HCT116 (cell line): ENCODE measurements around the gene ATP10B. TPM values are rescaled to one million over a fixed set of nuclear protein-coding genes. Genes with fewer than 3 reads are reported as not detected.

Experiments used
- ATAC-seq: fragments of 200-7000 bp; cut with Tn5 transposase; 2 replicates; pipeline ENCODE4 v1.9.1; 2020; ENCODE audit warnings: mild to moderate bottlenecking, moderate library complexity
- BruUV-seq: library from RNA; stranded (reverse); fragments of 400-500 nt; replicated peaks from 2 replicates; lab custom pipeline; 2021; lab: Mats Ljungman, UMichigan
- CTCF ChIA-PET: fragments of 300-600 bp; sonication (Branson Sonifier 250); formaldehyde crosslinking; loops from one replicate; lab custom pipeline; 2021; ENCODE audit warnings: antibody characterized with exemption; lab: Charles Lee
- POLR2A ChIA-PET: fragments of 300-600, 350-600 bp; sonication (Branson Sonifier 250); formaldehyde crosslinking; loops from one replicate; lab custom pipeline; 2021; ENCODE audit warnings: antibody characterized with exemption; lab: Charles Lee
- RAD21 ChIA-PET, 2 experiments: fragments of 300-600 bp; sonication (Branson Sonifier 250); formaldehyde crosslinking; loops; one replicate each; lab custom pipeline; 2023; ENCODE audit warnings: low total read pairs in 2 of 2; ENCODE audit not compliant: uncharacterized antibody in 2 of 2, unreplicated experiment in 2 of 2, low non-redundant PET in 1 of 2; lab: Charles Lee
- DNase-seq: peaks from one replicate; pipeline ENCODE4 v3.0.0-alpha.2; 2010; ENCODE audit warnings: low read depth, low spot score
- H2AFZ ChIP-seq: fragments of 200-600 bp; shearing (Covaris generic), sonication (generic); 2 replicates; pipeline ENCODE4 v1.6.1; 2017; ENCODE audit warnings: low read depth, mixed run types, mixed read lengths, antibody characterized with exemption, low read length; ENCODE audit not compliant: poor library complexity, severe bottlenecking
- H3K27ac ChIP-seq: 2 replicates; pipeline ENCODE4 v1.5.1; 2012; ENCODE audit warnings: low read depth, low read length
- H3K27me3 ChIP-seq: fragments of 200-600 bp; sonication (generic); 2 replicates; pipeline ENCODE4 v1.6.1; 2016; ENCODE audit warnings: mixed run types, low read length, mixed read lengths; ENCODE audit not compliant: insufficient read depth
- H3K36me3 ChIP-seq, 2 experiments: fragments of 200-500 bp in 1 of 2; fragments of 200-600 bp in 1 of 2; sonication (Bioruptor generic) in 1 of 2; sonication (generic) in 1 of 2; 2 replicates each; pipeline versions ENCODE4 v1.5.1 to v1.6.1; 2014 to 2016; ENCODE audit warnings: low read length in 2 of 2, inconsistent platforms in 1 of 2, mixed read lengths in 1 of 2, mixed run types in 1 of 2; ENCODE audit not compliant: insufficient read depth in 2 of 2, control insufficient read depth in 1 of 2
- H3K4me1 ChIP-seq, 2 experiments: fragments of 200-600 bp in 1 of 2; sonication (generic) in 1 of 2; 2 replicates each; pipeline versions ENCODE4 v1.5.1 to v1.6.1; 2012 to 2017; ENCODE audit warnings: low read length in 2 of 2, inconsistent platforms in 1 of 2, mild to moderate bottlenecking in 1 of 2, mixed read lengths in 1 of 2, mixed run types in 1 of 2, moderate library complexity in 1 of 2; ENCODE audit not compliant: insufficient read depth in 2 of 2, control insufficient read depth in 1 of 2
- H3K4me2 ChIP-seq: fragments of 200-600 bp; sonication (generic); 2 replicates; pipeline ENCODE4 v1.6.1; 2017; ENCODE audit warnings: mixed run types, low read length, mixed read lengths
- H3K4me3 ChIP-seq, 2 experiments: fragments of 200-600 bp in 1 of 2; sonication (generic) in 1 of 2; replicated peaks in 1 of 2; 2 replicates each; pipeline ENCODE4 v1.5.1; 2011 to 2016; ENCODE audit warnings: low read length in 2 of 2, control low read depth in 1 of 2, low read depth in 1 of 2, mild to moderate bottlenecking in 1 of 2, mixed read lengths in 1 of 2, mixed run types in 1 of 2
- H3K79me2 ChIP-seq: fragments of 200-600 bp; sonication (generic); 2 replicates; pipeline ENCODE4 v1.6.1; 2017; ENCODE audit warnings: mild to moderate bottlenecking, mixed run types, low read length, moderate library complexity, mixed read lengths; ENCODE audit not compliant: insufficient read depth
- H3K9ac ChIP-seq: fragments of 200-600 bp; sonication (generic); 2 replicates; pipeline ENCODE4 v1.6.1; 2016; ENCODE audit warnings: low read length, mixed read lengths
- H3K9me2 ChIP-seq: fragments of 200-600 bp; sonication (generic), shearing (Covaris generic); 2 replicates; pipeline ENCODE4 v1.6.1; 2017; ENCODE audit warnings: mixed run types, mild to moderate bottlenecking, moderate library complexity; ENCODE audit not compliant: insufficient read depth
- H3K9me3 ChIP-seq, 2 experiments: fragments of 200-500 bp in 1 of 2; fragments of 200-600 bp in 1 of 2; sonication (Bioruptor generic) in 1 of 2; sonication (generic) in 1 of 2; 2 replicates each; pipeline ENCODE4 v1.6.1; 2014 to 2017; ENCODE audit warnings: low read length in 2 of 2, mixed read lengths in 2 of 2, inconsistent platforms in 1 of 2, low read depth in 1 of 2, mild to moderate bottlenecking in 1 of 2, mixed run types in 1 of 2, moderate library complexity in 1 of 2; ENCODE audit not compliant: control insufficient read depth in 1 of 2, insufficient read depth in 1 of 2
- H4K20me1 ChIP-seq: fragments of 200-600 bp; sonication (generic), shearing (Covaris generic); 2 replicates; pipeline ENCODE4 v1.6.1; 2017; ENCODE audit warnings: mixed run types, mild to moderate bottlenecking, moderate library complexity; ENCODE audit not compliant: insufficient read depth
- CBX3 ChIP-seq: IDR thresholded peaks from 2 replicates; pipeline ENCODE4 v1.6.1; 2012; ENCODE audit warnings: low read depth
- CEBPB ChIP-seq: IDR thresholded peaks from 2 replicates; pipeline ENCODE4 v1.6.1; 2012; ENCODE audit warnings: low read depth
- EZH2 ChIP-seq: fragments of 200-600 bp; sonication (generic); IDR thresholded peaks from 2 replicates; pipeline ENCODE4 v1.6.1; 2017; ENCODE audit warnings: antibody characterized with exemption, mixed run types
- EZH2phosphoT487 ChIP-seq: fragments of 200-600 bp; IDR thresholded peaks from 2 replicates; pipeline ENCODE4 v1.6.1; 2018; ENCODE audit warnings: antibody characterized with exemption, borderline replicate concordance
- JUND ChIP-seq: IDR thresholded peaks from 2 replicates; pipeline ENCODE4 v1.6.1; 2012
- POLR2A ChIP-seq: IDR thresholded peaks from 2 replicates; pipeline ENCODE4 v1.7.0; 2011; ENCODE audit warnings: borderline replicate concordance; ENCODE audit not compliant: insufficient read depth, insufficient read length; ENCODE audit errors: extremely low read depth
- SIN3A ChIP-seq: IDR thresholded peaks from 2 replicates; pipeline ENCODE4 v1.6.1; 2012; ENCODE audit warnings: low read depth
- SP1 ChIP-seq: IDR thresholded peaks from 2 replicates; pipeline ENCODE4 v1.6.1; 2012; ENCODE audit warnings: low read depth
- SRF ChIP-seq: IDR thresholded peaks from 2 replicates; pipeline ENCODE4 v1.6.1; 2012; ENCODE audit warnings: low read depth
- YY1 ChIP-seq: IDR thresholded peaks from 2 replicates; pipeline ENCODE4 v1.6.1; 2011; ENCODE audit warnings: low read length, low read depth, moderate library complexity, mild to moderate bottlenecking; ENCODE audit not compliant: insufficient replicate concordance; ENCODE audit errors: extremely low read depth
- intact Hi-C: fragments of 100-400 bp; cut with micrococcal nuclease; formaldehyde crosslinking; loops from 2 replicates; pipeline ENCODE4 v1.10.0; 2022
- total RNA-seq: library from RNA; stranded (reverse); gene quantifications from one replicate; pipeline ENCODE4 v1.2.1, GENCODE V29; 2021; ENCODE audit not compliant: unreplicated experiment
- TF ChIP-seq, protein P1 (sequence below): IDR thresholded peaks from 2 replicates; pipeline ENCODE4 v1.6.1; 2011; ENCODE audit warnings: mild to moderate bottlenecking, low read length, moderate library complexity; ENCODE audit not compliant: insufficient replicate concordance; ENCODE audit errors: extremely low read depth
- TF ChIP-seq, protein P2 (sequence below): IDR thresholded peaks from 2 replicates; pipeline ENCODE4 v1.6.1; 2012; ENCODE audit warnings: low read depth

The ATP10B gene
- total RNA-seq, 1 experiment from 2014 or later, result 0.07 TPM

DNA sequence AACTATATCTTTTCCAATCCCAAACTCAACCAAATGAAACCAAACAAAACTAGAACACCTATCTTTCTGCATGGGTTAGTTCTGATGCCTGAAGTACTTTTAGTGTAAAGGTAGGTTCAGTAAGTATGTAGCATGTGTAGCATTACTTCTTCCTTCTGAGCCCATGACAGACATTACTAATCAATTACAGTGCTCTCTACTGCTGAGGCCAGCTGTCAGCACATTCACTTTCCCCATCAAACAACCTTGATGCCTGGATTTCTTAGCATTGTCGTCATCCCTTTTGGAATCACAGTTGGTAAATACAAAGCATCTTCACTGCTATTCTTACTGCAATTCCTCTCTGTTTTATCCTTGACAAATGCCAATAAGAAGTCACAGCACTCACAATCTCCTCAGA, 327.2 kb downstream of the ATP10B start:
- H3K4me3 ChIP-seq, result no peak overlapping the region
- no peaks in the 10 kb centered on the region for H3K79me2 ChIP-seq
- no peaks in the 10 kb centered on the region for H3K4me1 ChIP-seq
- CTCF ChIA-PET, result no interaction called here
- BruUV-seq, result no TSS peak
- intact Hi-C loops, result no loop called here
- RAD21 ChIA-PET, result no interaction called here
- DNase-seq (no peak), ATAC-seq (no peak)
- H3K9ac ChIP-seq, result no peak overlapping the region
- peaks cover 11% of the 10 kb centered on the region; the same call in 1 of the 2 replicates for H3K27me3 ChIP-seq
- no peaks in the 10 kb centered on the region for H3K9me3 ChIP-seq
- H3K27ac ChIP-seq, result no peak overlapping the region
- H4K20me1 ChIP-seq, result no peaks in the 10 kb centered on the region
- no peaks in the 10 kb centered on the region for H3K36me3 ChIP-seq
- no peak for TF ChIP-seq CBX3
- TF ChIP-seq JUND, result no peak
- no peak for TF ChIP-seq YY1
- TF ChIP-seq, protein P1, sequence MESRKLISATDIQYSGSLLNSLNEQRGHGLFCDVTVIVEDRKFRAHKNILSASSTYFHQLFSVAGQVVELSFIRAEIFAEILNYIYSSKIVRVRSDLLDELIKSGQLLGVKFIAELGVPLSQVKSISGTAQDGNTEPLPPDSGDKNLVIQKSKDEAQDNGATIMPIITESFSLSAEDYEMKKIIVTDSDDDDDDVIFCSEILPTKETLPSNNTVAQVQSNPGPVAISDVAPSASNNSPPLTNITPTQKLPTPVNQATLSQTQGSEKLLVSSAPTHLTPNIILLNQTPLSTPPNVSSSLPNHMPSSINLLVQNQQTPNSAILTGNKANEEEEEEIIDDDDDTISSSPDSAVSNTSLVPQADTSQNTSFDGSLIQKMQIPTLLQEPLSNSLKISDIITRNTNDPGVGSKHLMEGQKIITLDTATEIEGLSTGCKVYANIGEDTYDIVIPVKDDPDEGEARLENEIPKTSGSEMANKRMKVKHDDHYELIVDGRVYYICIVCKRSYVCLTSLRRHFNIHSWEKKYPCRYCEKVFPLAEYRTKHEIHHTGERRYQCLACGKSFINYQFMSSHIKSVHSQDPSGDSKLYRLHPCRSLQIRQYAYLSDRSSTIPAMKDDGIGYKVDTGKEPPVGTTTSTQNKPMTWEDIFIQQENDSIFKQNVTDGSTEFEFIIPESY, result no peak
- TF ChIP-seq EZH2, result no peak
- TF ChIP-seq SP1, result no peak
- no peak for TF ChIP-seq POLR2A
- POLR2A ChIA-PET, result no interaction called here
- no peak overlapping the region for H3K4me2 ChIP-seq
- no peaks in the 10 kb centered on the region for H3K9me2 ChIP-seq
- H2AFZ ChIP-seq, result no peak overlapping the region

DNA sequence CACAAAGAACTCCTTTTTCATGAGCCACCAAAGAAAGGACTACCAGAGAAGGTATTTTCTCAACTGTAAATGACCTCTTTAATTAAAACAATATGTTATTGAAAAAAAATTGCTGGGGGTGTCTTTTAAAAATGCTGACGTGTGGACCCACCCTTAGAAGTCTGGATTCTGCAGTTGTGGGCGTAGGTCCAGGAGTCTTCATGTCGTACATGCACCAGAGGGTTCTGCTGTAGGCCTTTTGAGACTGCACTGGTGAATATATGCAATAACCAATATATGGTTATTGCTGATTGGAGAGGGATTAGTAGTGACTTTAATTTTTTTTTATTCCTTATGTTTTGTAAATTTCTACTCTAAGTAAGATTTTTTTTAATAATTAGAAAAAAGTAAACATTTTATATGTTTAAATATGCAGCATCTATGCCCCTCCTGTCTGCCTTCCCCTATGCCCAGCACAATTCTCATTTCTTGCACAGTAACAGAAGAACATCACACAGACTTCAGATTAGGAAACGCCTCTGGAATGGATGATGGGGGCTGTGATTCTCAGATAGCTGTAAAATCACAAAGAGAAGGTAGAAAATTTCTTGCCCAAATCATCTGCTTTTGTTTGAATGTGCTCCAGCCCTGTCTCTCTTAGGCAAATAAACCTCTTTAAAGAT, 328.4 kb downstream of the ATP10B start:
- ChIA-PET CTCF (no interaction called here), RAD21 (no interaction called here), POLR2A (no interaction called here)
- Histone ChIP-seq H3K9me2 (no peaks in the 10 kb centered on the region), H3K4me1 (no peaks in the 10 kb centered on the region), H4K20me1 (no peaks in the 10 kb centered on the region), H3K27me3 (peaks cover 11% of the 10 kb centered on the region; the same call in 1 of the 2 replicates), H3K36me3 (no peaks in the 10 kb centered on the region), H3K9ac (no peak overlapping the region), H2AFZ (no peak overlapping the region), H3K4me2 (no peak overlapping the region), H3K79me2 (no peaks in the 10 kb centered on the region), H3K4me3 (no peak overlapping the region), H3K9me3 (no peaks in the 10 kb centered on the region), H3K27ac (no peak overlapping the region)
- BruUV-seq, result no TSS peak
- ATAC-seq (no peak), DNase-seq (no peak)
- intact Hi-C loops, result no loop called here
- TF ChIP-seq SIN3A, result no peak
- no peak for TF ChIP-seq EZH2phosphoT487
- TF ChIP-seq, protein P2, sequence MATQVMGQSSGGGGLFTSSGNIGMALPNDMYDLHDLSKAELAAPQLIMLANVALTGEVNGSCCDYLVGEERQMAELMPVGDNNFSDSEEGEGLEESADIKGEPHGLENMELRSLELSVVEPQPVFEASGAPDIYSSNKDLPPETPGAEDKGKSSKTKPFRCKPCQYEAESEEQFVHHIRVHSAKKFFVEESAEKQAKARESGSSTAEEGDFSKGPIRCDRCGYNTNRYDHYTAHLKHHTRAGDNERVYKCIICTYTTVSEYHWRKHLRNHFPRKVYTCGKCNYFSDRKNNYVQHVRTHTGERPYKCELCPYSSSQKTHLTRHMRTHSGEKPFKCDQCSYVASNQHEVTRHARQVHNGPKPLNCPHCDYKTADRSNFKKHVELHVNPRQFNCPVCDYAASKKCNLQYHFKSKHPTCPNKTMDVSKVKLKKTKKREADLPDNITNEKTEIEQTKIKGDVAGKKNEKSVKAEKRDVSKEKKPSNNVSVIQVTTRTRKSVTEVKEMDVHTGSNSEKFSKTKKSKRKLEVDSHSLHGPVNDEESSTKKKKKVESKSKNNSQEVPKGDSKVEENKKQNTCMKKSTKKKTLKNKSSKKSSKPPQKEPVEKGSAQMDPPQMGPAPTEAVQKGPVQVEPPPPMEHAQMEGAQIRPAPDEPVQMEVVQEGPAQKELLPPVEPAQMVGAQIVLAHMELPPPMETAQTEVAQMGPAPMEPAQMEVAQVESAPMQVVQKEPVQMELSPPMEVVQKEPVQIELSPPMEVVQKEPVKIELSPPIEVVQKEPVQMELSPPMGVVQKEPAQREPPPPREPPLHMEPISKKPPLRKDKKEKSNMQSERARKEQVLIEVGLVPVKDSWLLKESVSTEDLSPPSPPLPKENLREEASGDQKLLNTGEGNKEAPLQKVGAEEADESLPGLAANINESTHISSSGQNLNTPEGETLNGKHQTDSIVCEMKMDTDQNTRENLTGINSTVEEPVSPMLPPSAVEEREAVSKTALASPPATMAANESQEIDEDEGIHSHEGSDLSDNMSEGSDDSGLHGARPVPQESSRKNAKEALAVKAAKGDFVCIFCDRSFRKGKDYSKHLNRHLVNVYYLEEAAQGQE, result no peak
- TF ChIP-seq, protein P1, result no peak
- no peak for TF ChIP-seq POLR2A
- TF ChIP-seq SRF, result no peak
- no peak for TF ChIP-seq CEBPB
